SK-N-SH treated with all-trans-retinoic acid at 6 μM for 48 hours (cell line): ENCODE data around the gene CCDC6.

Experiments used
- ATAC-seq: fragments of 200-7000 bp; cut with Tn5 transposase; 3 replicates; pipeline ENCODE4 v1.9.1; 2020; ENCODE audit warnings: mild to moderate bottlenecking, moderate library complexity
- BACH2 ChIP-seq: fragments of 250-450 bp; sonication (Bioruptor Pico); IDR thresholded peaks from 2 replicates; pipeline ENCODE4 v1.9.0; 2021; ENCODE audit warnings: mild to moderate bottlenecking, borderline replicate concordance
- ESRRG ChIP-seq: fragments of 250-450 bp; sonication (Bioruptor Pico); IDR thresholded peaks from 2 replicates; pipeline ENCODE4 v1.6.1; 2021; ENCODE audit warnings: mild to moderate bottlenecking
- GLIS3 ChIP-seq: fragments of 250-450 bp; sonication (Bioruptor Pico); IDR thresholded peaks from 2 replicates; pipeline ENCODE4 v1.5.0; 2020; ENCODE audit warnings: mild to moderate bottlenecking, moderate library complexity
- ISL1 ChIP-seq: fragments of 250-450 bp; sonication (Bioruptor Pico); IDR thresholded peaks from 2 replicates; pipeline ENCODE4 v2.1.2; 2022; ENCODE audit warnings: mild to moderate bottlenecking, moderate library complexity
- OSR1 ChIP-seq: fragments of 250-450 bp; sonication (Bioruptor Pico); IDR thresholded peaks from 2 replicates; pipeline ENCODE4 v1.8.0; 2022; ENCODE audit warnings: moderate library complexity, mild to moderate bottlenecking, inconsistent platforms
- PPARA ChIP-seq: fragments of 250-450 bp; sonication (Bioruptor Pico); IDR thresholded peaks from 2 replicates; pipeline ENCODE4 v1.5.0; 2020; ENCODE audit warnings: mild to moderate bottlenecking, borderline replicate concordance
- RARB ChIP-seq: fragments of 250-450 bp; sonication (Bioruptor Pico); IDR thresholded peaks from 2 replicates; pipeline ENCODE4 v1.8.0; 2021; ENCODE audit warnings: mild to moderate bottlenecking, moderate library complexity
- SNAI2 ChIP-seq: fragments of 250-450 bp; sonication (Bioruptor Pico); IDR thresholded peaks from 2 replicates; pipeline ENCODE4 v1.5.0; 2020; ENCODE audit warnings: mild to moderate bottlenecking, moderate library complexity
- TCF4 ChIP-seq: fragments of 250-450 bp; sonication (Bioruptor Pico); IDR thresholded peaks from 2 replicates; pipeline ENCODE4 v1.8.0; 2021; ENCODE audit warnings: mild to moderate bottlenecking, moderate library complexity, borderline replicate concordance
- TSHZ2 ChIP-seq: fragments of 250-450 bp; sonication (Bioruptor Pico); IDR thresholded peaks from 2 replicates; pipeline ENCODE4 v1.5.0; 2020; ENCODE audit warnings: mild to moderate bottlenecking, moderate library complexity
- ZC3H10 ChIP-seq: fragments of 250-450 bp; sonication (Bioruptor Pico); IDR thresholded peaks from 2 replicates; pipeline ENCODE4 v1.5.1; 2021; ENCODE audit warnings: mild to moderate bottlenecking, moderate library complexity
- ZFP3 ChIP-seq: fragments of 250-450 bp; sonication (Bioruptor Pico); IDR thresholded peaks from 2 replicates; pipeline ENCODE4 v1.5.0; 2020; ENCODE audit warnings: mild to moderate bottlenecking, moderate library complexity
- ZFP30 ChIP-seq: fragments of 450-650 bp; formaldehyde crosslinking; IDR thresholded peaks from 2 replicates; pipeline ENCODE4 v1.5.0; 2022; ENCODE audit warnings: mild to moderate bottlenecking, moderate library complexity
- ZNF565 ChIP-seq: fragments of 450-650 bp; formaldehyde crosslinking; conservative IDR thresholded peaks from 2 replicates; pipeline ENCODE4 v1.5.0; 2020; ENCODE audit warnings: low read depth, mild to moderate bottlenecking, moderate library complexity
- ZNF70 ChIP-seq: fragments of 450-650 bp; formaldehyde crosslinking; IDR thresholded peaks from 2 replicates; pipeline ENCODE4 v1.5.0; 2020; ENCODE audit warnings: mild to moderate bottlenecking, moderate library complexity
- ZNF8 ChIP-seq: fragments of 450-650 bp; formaldehyde crosslinking; IDR thresholded peaks from 2 replicates; pipeline ENCODE4 v1.5.0; 2020; ENCODE audit warnings: mild to moderate bottlenecking, moderate library complexity
- TF ChIP-seq, protein P1 (sequence below): fragments of 250-450 bp; sonication (Bioruptor Pico); IDR thresholded peaks from 2 replicates; pipeline ENCODE4 v1.5.1; 2021; ENCODE audit warnings: mild to moderate bottlenecking, moderate library complexity
- TF ChIP-seq, protein P2 (sequence below): fragments of 250-450 bp; sonication (Bioruptor Pico); IDR thresholded peaks from 2 replicates; pipeline ENCODE4 v1.5.1; 2020; ENCODE audit warnings: low read depth, mild to moderate bottlenecking, moderate library complexity
- TF ChIP-seq, protein P3 (sequence below): fragments of 250-450 bp; sonication (Bioruptor Pico); IDR thresholded peaks from 2 replicates; pipeline ENCODE4 v1.8.0; 2021; ENCODE audit warnings: low read depth, mild to moderate bottlenecking, moderate library complexity, borderline replicate concordance
- TF ChIP-seq, protein P4 (sequence below): fragments of 250-450 bp; sonication (Bioruptor Pico); IDR thresholded peaks from 2 replicates; pipeline ENCODE4 v1.8.0; 2020; ENCODE audit warnings: mild to moderate bottlenecking, moderate library complexity, borderline replicate concordance

CCDC6 gene

GRCh38 chr10:59894114-59894513 lies 12.2 kb downstream of the CCDC6 start:
- TF ChIP-seq SNAI2 (CRISPR knock-in tag) (no peak), ZNF565 (CRISPR knock-in tag) (no peak), ZNF8 (CRISPR knock-in tag) (no peak), TCF4 (CRISPR knock-in tag) (no peak), ZC3H10 (CRISPR knock-in tag) (no peak), ESRRG (CRISPR knock-in tag) (no peak), ISL1 (CRISPR knock-in tag) (no peak), GLIS3 (CRISPR knock-in tag) (no peak), PPARA (CRISPR knock-in tag) (no peak), ZFP30 (no peak), OSR1 (no peak), BACH2 (CRISPR knock-in tag) (no peak), TSHZ2 (CRISPR knock-in tag) (no peak)
- TF ChIP-seq, protein P1, sequence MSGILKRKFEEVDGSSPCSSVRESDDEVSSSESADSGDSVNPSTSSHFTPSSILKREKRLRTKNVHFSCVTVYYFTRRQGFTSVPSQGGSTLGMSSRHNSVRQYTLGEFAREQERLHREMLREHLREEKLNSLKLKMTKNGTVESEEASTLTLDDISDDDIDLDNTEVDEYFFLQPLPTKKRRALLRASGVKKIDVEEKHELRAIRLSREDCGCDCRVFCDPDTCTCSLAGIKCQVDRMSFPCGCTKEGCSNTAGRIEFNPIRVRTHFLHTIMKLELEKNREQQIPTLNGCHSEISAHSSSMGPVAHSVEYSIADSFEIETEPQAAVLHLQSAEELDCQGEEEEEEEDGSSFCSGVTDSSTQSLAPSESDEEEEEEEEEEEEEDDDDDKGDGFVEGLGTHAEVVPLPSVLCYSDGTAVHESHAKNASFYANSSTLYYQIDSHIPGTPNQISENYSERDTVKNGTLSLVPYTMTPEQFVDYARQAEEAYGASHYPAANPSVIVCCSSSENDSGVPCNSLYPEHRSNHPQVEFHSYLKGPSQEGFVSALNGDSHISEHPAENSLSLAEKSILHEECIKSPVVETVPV (CRISPR knock-in tag), result no peak
- TF ChIP-seq, protein P2, sequence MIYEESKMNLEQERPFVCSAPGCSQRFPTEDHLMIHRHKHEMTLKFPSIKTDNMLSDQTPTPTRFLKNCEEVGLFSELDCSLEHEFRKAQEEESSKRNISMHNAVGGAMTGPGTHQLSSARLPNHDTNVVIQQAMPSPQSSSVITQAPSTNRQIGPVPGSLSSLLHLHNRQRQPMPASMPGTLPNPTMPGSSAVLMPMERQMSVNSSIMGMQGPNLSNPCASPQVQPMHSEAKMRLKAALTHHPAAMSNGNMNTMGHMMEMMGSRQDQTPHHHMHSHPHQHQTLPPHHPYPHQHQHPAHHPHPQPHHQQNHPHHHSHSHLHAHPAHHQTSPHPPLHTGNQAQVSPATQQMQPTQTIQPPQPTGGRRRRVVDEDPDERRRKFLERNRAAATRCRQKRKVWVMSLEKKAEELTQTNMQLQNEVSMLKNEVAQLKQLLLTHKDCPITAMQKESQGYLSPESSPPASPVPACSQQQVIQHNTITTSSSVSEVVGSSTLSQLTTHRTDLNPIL (CRISPR knock-in tag), result no peak
- TF ChIP-seq, protein P3, sequence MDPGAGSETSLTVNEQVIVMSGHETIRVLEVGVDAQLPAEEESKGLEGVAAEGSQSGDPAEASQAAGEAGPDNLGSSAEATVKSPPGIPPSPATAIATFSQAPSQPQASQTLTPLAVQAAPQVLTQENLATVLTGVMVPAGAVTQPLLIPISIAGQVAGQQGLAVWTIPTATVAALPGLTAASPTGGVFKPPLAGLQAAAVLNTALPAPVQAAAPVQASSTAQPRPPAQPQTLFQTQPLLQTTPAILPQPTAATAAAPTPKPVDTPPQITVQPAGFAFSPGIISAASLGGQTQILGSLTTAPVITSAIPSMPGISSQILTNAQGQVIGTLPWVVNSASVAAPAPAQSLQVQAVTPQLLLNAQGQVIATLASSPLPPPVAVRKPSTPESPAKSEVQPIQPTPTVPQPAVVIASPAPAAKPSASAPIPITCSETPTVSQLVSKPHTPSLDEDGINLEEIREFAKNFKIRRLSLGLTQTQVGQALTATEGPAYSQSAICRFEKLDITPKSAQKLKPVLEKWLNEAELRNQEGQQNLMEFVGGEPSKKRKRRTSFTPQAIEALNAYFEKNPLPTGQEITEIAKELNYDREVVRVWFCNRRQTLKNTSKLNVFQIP, result no peak
- TF ChIP-seq, all 23 proteins: peak for 0
- ATAC-seq, result peak; percentile 100

- ATAC-seq, result no peak
- TF ChIP-seq ZNF565 (CRISPR knock-in tag), result no peak
- TF ChIP-seq TCF4 (CRISPR knock-in tag), result no peak
- TF ChIP-seq SNAI2 (CRISPR knock-in tag), result no peak
- no peak for TF ChIP-seq ZC3H10 (CRISPR knock-in tag)
- TF ChIP-seq, protein P2 (CRISPR knock-in tag), result no peak
- no peak for TF ChIP-seq BACH2 (CRISPR knock-in tag)
- TF ChIP-seq PPARA (CRISPR knock-in tag), result no peak
- no peak for TF ChIP-seq ZNF8 (CRISPR knock-in tag)
- TF ChIP-seq ESRRG (CRISPR knock-in tag), result no peak
- TF ChIP-seq, protein P3, result no peak
- no peak for TF ChIP-seq ZNF70 (CRISPR knock-in tag)
- TF ChIP-seq, protein P1 (CRISPR knock-in tag), result no peak
- TF ChIP-seq ZFP3 (CRISPR knock-in tag), result no peak
- no peak for TF ChIP-seq RARB
- no peak for TF ChIP-seq OSR1
- no peak for TF ChIP-seq TSHZ2 (CRISPR knock-in tag)
- TF ChIP-seq, protein P4, sequence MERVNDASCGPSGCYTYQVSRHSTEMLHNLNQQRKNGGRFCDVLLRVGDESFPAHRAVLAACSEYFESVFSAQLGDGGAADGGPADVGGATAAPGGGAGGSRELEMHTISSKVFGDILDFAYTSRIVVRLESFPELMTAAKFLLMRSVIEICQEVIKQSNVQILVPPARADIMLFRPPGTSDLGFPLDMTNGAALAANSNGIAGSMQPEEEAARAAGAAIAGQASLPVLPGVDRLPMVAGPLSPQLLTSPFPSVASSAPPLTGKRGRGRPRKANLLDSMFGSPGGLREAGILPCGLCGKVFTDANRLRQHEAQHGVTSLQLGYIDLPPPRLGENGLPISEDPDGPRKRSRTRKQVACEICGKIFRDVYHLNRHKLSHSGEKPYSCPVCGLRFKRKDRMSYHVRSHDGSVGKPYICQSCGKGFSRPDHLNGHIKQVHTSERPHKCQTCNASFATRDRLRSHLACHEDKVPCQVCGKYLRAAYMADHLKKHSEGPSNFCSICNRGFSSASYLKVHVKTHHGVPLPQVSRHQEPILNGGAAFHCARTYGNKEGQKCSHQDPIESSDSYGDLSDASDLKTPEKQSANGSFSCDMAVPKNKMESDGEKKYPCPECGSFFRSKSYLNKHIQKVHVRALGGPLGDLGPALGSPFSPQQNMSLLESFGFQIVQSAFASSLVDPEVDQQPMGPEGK (CRISPR knock-in tag), result no peak
These were observed 13.7 kb downstream of the CCDC6 start for GRCh38 chr10:59892697-59893096.
